Fibroblast of villous mesenchyme (primary cell): ENCODE data around the gene NSG2. TPM values are rescaled to one million over a fixed set of nuclear protein-coding genes. Genes with fewer than 3 reads are reported as not detected.

ENCODE experiments used
- DNase-seq: peaks from one replicate; pipeline ENCODE4 v3.0.0-alpha.2; 2010; ENCODE audit warnings: low read depth
- H3K4me3 ChIP-seq: 2 replicates; pipeline ENCODE4 v1.5.1; 2011; ENCODE audit warnings: low read depth, mild to moderate bottlenecking, low read length
- total RNA-seq: library from RNA; depleted of rRNA; stranded (reverse); fragments of >200 nt; gene quantifications from 2 replicates; pipeline ENCODE4 v1.2.3, GENCODE V29; 2012
- TF ChIP-seq, protein P1 (sequence below): IDR thresholded peaks from 2 replicates; pipeline ENCODE4 v1.5.1; 2012; ENCODE audit warnings: low read depth, mild to moderate bottlenecking, low read length; ENCODE audit not compliant: insufficient read depth

The NSG2 gene
- total RNA-seq, 1 donor: under 0.01 TPM

DNA sequence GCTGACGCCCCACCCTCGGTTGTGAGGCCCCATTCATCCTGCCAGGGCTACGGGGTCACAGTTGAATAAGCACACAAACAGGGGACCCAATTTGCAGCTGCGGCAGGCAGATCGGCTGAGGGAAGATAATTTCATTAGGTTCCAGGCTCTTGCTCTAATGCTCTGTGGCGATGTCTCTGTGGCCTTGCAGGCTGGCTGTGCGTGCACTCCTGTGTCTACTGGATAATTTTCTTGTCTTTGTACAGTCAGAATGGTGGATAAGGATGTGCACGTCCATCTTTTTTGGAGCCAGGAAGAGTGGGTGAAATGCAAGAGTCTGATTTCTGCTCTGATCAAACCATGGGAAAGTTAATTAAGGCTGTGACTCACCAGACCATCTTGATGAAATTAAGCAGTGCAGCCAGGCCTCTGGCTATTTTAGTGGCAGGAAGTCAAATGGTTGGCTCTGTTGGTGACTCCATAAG is 39.2 kb downstream of the NSG2 start:
- no peak for DNase-seq
- TF ChIP-seq, protein P1, sequence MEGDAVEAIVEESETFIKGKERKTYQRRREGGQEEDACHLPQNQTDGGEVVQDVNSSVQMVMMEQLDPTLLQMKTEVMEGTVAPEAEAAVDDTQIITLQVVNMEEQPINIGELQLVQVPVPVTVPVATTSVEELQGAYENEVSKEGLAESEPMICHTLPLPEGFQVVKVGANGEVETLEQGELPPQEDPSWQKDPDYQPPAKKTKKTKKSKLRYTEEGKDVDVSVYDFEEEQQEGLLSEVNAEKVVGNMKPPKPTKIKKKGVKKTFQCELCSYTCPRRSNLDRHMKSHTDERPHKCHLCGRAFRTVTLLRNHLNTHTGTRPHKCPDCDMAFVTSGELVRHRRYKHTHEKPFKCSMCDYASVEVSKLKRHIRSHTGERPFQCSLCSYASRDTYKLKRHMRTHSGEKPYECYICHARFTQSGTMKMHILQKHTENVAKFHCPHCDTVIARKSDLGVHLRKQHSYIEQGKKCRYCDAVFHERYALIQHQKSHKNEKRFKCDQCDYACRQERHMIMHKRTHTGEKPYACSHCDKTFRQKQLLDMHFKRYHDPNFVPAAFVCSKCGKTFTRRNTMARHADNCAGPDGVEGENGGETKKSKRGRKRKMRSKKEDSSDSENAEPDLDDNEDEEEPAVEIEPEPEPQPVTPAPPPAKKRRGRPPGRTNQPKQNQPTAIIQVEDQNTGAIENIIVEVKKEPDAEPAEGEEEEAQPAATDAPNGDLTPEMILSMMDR: no peak
- no peak overlapping the region for H3K4me3 ChIP-seq

GRCh38 chr5:174086751-174087150 is 41.2 kb downstream of the NSG2 start:
- no peak overlapping the region for H3K4me3 ChIP-seq
- TF ChIP-seq, protein P1: no peak
- peak; percentile 25 for DNase-seq

DNA sequence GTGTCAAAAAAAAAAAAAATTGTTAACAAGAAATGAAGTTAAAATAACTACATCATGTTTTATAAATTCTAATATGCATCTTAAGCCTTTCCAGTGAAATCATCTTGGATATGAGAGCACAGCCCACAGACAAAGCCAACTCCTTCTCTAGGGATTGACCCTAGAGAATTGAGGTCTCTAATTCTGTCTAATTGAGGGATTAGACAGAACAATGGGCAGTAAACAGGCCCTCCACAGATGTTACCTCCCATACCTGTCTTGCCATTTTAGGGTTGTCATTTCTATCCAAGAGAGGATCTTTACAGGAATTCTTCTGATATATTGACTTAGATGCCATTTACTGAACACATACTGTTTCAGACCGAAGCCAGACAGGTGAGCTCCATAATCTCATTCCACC is 42.3 kb downstream of the NSG2 start:
- DNase-seq: no peak
- TF ChIP-seq, protein P1: no peak
- H3K4me3 ChIP-seq: no peak overlapping the region

GRCh38 chr5:174090129-174090528 is 44.6 kb downstream of the NSG2 start:
- TF ChIP-seq, protein P1: no peak
- no peak for DNase-seq
- H3K4me3 ChIP-seq: no peak overlapping the region

GRCh38 chr5:174093123-174093522 is 47.6 kb downstream of the NSG2 start:
- no peak for DNase-seq
- TF ChIP-seq, protein P1: no peak

GRCh38 chr5:174094857-174095606 is 49.5 kb downstream of the NSG2 start:
- TF ChIP-seq, protein P1: no peak
- H3K4me3 ChIP-seq: no peak overlapping the region
- DNase-seq: no peak

More at GRCh38 chr5:174093123-174093522, 47.6 kb downstream of the NSG2 start:
- no peak overlapping the region for H3K4me3 ChIP-seq

- no peak for DNase-seq
- TF ChIP-seq, protein P1: no peak
- no peak overlapping the region for H3K4me3 ChIP-seq
These were observed 51.1 kb downstream of the NSG2 start for GRCh38 chr5:174096619-174097018.
